Activated CD4-positive, CD25-positive, alpha-beta regulatory T cell treated with anti-CD3 and anti-CD28 coated beads, Interleukin-2, amount 50 U/mL, for 16 hours (primary cell): ENCODE measurements around the gene ZNF514.
"Not testable (repeated sequence)": the region's sequence is repeated elsewhere in the genome, so short reads cannot be mapped to it uniquely, and the experiment has no call there.

ENCODE experiments used
- DNase-seq: peaks from one replicate; pipeline ENCODE4 v3.0.0-alpha.2; 2020; ENCODE audit warnings: low read depth, low spot score

ZNF514 gene

GRCh38 chr2:95159690-95160449 is at the start of gene ZNF514:
Gene ZNF514, minus strand, starts transcription at chr2:95159848. Its CDS starts 6,595 bp downstream, at chr2:95153253.
- DNase-seq: peak; percentile 47

DNA sequence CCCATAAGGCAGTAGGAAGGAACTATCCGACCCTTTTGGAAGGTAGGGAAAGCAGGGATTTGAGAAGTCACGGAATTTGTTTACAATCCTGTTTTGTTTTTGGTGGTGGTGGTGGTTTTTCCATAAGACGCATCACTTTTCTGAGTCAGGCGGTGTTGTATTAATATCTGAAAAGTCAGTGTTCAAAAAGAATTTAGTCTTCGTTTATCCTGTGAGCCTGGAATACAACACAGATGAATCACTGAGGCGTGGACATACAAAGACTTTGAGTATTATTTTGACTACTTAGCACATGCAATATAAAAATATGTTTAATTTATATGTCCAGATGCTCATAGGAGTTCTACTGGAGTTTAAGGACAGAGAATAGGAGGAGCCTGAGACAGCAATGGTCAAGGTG is 48.5 kb upstream of the ZNF514 start:
- DNase-seq: no peak

DNA sequence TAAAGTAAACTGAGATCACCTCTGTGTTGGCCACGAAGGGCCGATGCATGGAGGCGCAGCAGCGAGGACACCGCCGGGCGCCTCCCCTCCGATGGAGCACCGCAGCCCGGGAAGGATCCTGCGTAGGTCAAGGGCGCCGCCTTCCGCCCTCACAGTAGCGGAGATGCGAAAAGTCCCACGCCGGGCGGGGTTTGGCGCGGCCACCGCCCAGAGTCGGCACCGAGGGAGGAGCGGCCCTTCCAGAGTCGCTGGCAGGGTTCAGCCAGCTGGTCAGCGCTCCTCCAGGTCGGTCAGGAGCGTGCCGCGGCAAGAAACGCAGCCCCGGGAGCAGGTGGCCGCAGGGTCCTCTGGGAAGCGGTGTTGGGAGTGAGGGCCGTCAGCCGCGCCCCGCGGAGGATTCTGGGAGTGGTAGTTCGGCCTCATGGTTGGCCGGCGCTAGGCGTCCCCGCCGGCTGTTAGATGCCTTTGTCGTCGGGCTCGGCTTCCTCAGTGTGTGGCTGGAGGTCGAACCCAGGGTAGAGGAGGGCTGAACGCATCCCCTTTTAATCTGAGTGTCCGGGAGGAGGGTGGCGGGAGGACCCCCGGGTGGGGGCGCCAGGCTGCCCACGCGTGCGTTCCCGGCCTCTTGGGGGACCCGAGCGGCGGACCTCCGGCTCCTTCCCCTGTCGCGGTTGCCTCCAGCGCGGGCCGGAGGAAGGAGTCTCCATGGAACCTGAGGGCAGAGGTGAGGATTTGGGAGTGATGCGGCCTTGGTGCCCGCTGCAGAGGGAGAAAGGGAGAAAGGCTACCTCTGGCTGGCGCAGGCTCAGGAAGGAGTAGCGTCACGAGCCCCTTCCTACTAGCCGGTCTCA is 47.7 kb upstream of the ZNF514 start, which contains the start of gene ZNF892:
TSS of gene ZNF892 (plus strand) at position 411 of the 851 bp plus-strand sequence. CDS start at position 706, 295 bp downstream.
- DNase-seq: peak; percentile 58

DNA sequence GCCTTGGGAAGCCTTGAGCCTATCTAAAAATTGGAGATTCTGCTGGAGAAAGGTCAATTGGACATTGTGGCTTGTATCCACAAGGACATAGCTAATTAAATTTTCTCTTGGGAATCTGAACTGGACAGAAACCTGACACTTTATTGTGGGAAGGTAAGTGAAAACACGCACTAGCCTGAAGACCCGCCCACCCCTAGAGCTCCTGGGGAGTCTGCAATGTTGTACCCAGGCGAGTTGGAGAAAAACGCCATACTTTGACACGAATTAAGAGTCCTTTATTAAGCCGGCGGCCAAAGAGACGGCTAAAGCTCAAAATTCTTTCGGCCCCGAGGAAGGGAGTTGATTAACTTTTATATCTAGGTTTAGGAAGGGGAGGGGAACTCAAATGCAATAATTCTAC is 46.4 kb upstream of the ZNF514 start:
- DNase-seq: no peak

DNA sequence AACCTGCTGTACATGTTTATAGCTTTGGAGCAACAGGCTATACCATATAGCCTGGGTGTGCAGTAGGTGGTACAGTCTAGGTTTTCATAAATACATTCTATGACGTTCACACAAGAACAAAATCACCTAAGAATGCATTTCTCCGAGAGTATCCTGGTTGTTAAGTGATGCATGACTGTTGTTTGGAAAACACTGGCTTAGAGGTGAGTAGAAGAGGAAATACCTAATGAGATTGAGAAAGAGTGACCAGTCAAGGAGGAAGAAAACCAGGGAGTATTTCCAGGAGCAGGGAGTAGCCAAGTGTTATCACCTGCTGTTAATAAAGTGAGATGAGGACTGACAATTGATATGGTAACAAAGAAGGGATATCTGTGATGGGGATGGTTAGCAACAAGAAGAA is 44.7 kb upstream of the ZNF514 start:
- no peak for DNase-seq

GRCh38 chr2:95203911-95204310 is 44.3 kb upstream of the ZNF514 start:
- no peak for DNase-seq

DNA sequence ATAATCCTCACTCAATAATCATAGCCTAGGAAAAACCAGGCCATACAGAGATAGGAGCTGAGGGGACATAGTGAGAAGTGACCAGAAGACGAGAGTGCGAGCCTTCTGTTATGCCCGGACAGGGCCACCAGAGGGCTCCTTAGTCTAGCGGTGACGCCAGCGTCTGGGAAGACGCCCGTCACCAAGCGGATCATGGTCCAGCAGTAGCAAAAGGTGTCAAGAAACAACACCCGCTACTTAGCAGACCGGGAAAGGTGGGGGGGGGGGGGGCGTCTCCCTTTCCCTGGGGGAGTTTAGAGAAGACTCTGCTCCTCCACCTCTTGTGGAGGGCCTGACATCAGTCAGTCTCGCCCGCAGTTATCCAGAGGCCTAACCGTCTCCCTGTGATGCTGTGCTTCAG is 33.3 kb upstream of the ZNF514 start:
- not testable (repeated sequence) for DNase-seq

GRCh38 chr2:95185973-95186372 is 26.3 kb upstream of the ZNF514 start:
- no peak for DNase-seq

- no peak for DNase-seq
These were observed 25.5 kb upstream of the ZNF514 start for GRCh38 chr2:95185197-95185596.

GRCh38 chr2:95181774-95182173 is 22.1 kb upstream of the ZNF514 start:
- no peak for DNase-seq

GRCh38 chr2:95179451-95179850 is 19.8 kb upstream of the ZNF514 start:
- no peak for DNase-seq

- no peak for DNase-seq
These were observed 14.4 kb upstream of the ZNF514 start for GRCh38 chr2:95174031-95174542.

- no peak for DNase-seq
These were observed 12.3 kb upstream of the ZNF514 start for GRCh38 chr2:95171902-95172301.

DNA sequence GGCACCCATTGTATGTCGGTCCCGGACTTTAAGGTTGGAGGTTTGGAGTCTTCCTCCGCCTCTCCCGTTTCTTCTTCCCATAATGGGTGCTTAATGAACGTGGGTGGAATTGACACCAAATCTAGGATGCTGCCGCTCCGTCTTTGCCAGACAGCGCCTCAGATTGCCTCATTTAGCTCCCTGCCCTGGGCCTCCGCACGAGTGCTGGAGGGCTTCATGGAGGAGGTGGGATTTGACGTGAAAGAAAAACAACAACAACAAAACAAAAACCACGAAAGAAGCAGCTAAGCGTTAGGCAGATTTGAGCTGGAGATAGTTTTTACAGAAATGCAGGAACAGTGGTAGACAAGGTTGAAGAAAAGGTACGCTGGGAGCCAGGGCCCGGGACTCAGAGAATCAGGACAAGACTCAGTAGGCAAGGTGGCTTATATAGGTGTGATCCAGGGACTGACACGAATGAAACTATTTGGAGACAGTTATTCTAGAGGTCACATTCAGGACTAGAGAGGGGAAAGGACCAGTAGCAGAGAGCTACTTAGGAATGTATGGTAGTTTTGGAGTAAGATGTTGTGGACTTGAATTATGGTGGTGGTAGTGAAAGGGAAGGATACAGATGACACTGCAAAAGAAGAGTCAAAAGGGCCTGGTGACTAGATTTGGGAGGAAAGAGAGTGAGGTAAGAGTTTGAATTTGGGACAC is 6.6 kb upstream of the ZNF514 start:
- no peak for DNase-seq

GRCh38 chr2:95165371-95166064 is 5.9 kb upstream of the ZNF514 start, which contains the start of gene ZNF2:
Gene ZNF2, plus strand, starts transcription at chr2:95165809. Its CDS starts 10,418 bp downstream, at chr2:95176227.
- peak; percentile 97 for DNase-seq

- no peak for DNase-seq
These were observed 5.4 kb upstream of the ZNF514 start for GRCh38 chr2:95165030-95165370.

DNA sequence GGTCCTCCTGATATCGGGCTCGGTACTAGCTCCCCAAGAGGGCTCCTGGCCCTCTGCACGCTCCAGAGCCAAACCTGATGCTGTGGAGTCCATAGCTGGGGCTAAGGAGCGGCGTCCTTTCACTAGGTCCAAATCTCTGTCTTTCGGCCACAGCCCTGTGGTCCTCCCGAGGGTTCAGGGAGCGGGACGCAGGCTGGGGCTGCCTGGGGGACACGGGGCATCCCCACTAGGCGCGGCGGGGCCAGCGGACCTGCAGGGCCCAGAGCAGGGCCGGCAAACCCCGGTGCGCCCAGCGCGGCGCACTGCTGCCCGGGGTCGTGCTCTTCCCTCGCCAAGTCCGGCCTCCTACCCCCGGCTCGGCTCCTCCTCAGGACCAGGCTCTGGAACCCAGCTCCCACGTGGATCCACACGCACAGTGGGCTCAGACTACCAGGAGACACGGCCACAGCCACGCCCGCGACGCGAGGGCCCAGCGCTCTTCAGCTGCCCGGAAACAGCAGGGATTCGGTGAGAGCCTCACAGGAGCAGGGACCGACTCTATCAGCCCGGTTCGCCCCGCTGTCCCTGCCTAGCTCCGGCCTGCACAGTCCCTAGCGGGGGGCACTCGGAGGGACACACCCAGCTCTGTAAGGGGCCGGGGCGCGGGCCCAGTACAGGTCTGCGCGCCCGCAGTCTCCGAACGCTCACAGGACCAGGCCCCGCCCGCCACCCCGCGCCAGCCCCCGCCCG is 593 bp downstream of the ZNF514 start:
- DNase-seq: peak; percentile 2

- no peak for DNase-seq
These were observed 1.2 kb downstream of the ZNF514 start for GRCh38 chr2:95158441-95158840.

DNA sequence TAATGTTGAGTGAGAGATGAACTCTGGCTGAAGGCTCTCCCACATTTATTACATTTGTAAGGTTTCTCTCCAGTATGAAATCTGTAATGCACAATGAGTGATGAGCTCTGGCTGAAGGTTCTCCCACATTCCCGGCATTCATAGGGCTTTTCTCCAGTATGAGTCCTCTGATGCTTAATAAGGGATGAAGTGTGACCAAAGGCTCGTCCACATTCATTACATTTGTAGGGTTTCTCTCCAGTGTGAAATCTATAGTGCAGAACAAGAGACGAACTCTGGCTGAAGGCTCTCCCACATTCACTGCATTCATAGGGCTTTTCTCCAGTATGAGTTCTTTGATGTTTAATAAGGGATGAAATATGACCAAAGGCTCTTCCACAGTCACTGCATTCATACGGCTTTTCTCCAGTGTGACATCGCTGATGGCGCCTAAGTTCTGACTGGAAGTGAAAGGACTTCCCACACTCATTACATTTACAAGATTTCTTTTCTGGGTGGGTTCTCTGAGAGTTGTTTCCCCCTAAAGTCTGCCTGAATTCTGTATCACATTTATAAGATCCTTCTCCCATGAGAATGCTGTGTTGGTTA is 10.2 kb downstream of the ZNF514 start:
- no peak for DNase-seq

GRCh38 chr2:95143838-95144237 is 15.8 kb downstream of the ZNF514 start:
- DNase-seq: no peak
